RWPE1 (cell line): Measurements from ENCODE around the gene KRCC1.

Source experiments
- CTCF ChIA-PET: fragments of 350-600 bp; sonication (Branson Sonifier 250); formaldehyde crosslinking; extraction: SDS; loops from one replicate; lab custom pipeline; 2021; lab: Yijun Ruan, JAX
- POLR2A ChIA-PET: fragments of 400-600 bp; formaldehyde crosslinking; extraction: SDS; loops from one replicate; lab custom pipeline; 2020; ENCODE audit warnings: antibody characterized with exemption; ENCODE audit not compliant: low non-redundant PET; lab: Yijun Ruan, JAX
- DNase-seq: peaks from one replicate; pipeline ENCODE4 v3.0.0; 2012; ENCODE audit warnings: low spot score
- H3K27ac ChIP-seq: fragments of 450-650 bp; 2 replicates; pipeline ENCODE4 v1.5.1; 2017
- TF ChIP-seq, protein P1 (sequence below): fragments of 450-650 bp; conservative IDR thresholded peaks from 2 replicates; pipeline ENCODE4 v1.5.1; 2017; ENCODE audit warnings: low read depth, mild to moderate bottlenecking

KRCC1 gene

DNA sequence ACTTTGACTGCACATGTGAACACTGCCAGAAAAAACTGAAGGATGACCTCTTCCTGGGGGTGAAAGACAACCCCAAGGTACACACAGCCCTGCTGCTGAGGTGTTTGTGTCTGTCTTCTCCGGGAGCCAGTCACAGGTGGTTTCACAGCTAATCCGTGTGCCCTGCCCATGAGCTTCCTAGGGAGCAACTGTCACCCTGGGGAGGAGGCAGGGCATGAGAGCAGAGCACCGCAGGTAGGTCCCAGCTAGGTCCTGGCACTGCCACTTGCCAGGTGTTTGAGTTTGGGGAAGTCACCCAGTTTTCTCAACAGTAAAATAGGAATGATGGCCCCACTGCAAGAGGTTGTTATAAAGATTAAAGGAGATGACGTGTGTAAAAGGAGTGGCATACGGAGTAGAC, 41.1 kb upstream of the KRCC1 start:
- TF ChIP-seq, protein P1, sequence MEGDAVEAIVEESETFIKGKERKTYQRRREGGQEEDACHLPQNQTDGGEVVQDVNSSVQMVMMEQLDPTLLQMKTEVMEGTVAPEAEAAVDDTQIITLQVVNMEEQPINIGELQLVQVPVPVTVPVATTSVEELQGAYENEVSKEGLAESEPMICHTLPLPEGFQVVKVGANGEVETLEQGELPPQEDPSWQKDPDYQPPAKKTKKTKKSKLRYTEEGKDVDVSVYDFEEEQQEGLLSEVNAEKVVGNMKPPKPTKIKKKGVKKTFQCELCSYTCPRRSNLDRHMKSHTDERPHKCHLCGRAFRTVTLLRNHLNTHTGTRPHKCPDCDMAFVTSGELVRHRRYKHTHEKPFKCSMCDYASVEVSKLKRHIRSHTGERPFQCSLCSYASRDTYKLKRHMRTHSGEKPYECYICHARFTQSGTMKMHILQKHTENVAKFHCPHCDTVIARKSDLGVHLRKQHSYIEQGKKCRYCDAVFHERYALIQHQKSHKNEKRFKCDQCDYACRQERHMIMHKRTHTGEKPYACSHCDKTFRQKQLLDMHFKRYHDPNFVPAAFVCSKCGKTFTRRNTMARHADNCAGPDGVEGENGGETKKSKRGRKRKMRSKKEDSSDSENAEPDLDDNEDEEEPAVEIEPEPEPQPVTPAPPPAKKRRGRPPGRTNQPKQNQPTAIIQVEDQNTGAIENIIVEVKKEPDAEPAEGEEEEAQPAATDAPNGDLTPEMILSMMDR, result no peak
- POLR2A ChIA-PET, result no interaction called here
- H3K27ac ChIP-seq, result no peak overlapping the region
- CTCF ChIA-PET, result no interaction called here
- DNase-seq, result no peak

DNA sequence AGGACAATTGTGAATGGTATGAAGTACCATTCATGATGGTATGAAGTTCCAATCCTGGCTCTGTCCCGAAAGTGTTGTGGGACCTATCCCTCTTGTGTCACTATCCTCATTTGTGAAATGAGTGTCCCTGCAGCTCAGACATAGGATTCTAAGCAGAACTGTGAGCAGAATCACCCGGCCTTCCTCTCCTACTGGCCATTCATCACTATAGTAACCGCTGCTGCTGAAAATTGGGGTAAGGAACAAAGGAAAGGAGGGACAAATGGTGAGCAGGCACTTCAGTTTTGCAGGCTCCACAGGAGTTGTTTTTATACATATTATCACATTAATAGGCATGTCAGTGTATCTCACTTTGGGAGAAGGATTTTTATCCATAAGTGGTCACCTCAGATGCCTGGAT, 39.4 kb upstream of the KRCC1 start:
- CTCF ChIA-PET, result no interaction called here
- H3K27ac ChIP-seq, result no peak overlapping the region
- POLR2A ChIA-PET, result no interaction called here
- TF ChIP-seq, protein P1, result no peak
- DNase-seq, result no peak

DNA sequence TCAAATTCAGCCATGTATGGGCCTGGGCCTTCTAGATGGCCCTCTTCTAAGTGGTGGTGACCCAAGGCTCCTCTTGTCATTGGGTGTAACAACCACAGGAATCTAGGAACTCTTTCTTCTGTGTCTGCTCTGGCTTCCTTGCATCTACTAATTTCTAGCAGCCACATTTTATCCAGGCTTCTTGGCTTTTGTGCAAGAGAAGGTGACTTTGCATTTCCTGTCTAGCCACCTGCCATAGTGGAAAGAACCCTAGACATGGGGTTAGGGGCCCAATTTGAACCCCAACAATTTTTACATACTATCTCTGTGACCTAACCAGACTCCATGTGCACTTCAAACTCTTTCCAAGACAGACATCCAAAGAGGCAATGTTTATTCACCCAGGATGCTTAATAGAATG, 37.2 kb upstream of the KRCC1 start:
- ChIA-PET CTCF (no interaction called here), POLR2A (no interaction called here)
- no peak for DNase-seq
- no peak overlapping the region for H3K27ac ChIP-seq
- TF ChIP-seq, protein P1, result no peak

DNA sequence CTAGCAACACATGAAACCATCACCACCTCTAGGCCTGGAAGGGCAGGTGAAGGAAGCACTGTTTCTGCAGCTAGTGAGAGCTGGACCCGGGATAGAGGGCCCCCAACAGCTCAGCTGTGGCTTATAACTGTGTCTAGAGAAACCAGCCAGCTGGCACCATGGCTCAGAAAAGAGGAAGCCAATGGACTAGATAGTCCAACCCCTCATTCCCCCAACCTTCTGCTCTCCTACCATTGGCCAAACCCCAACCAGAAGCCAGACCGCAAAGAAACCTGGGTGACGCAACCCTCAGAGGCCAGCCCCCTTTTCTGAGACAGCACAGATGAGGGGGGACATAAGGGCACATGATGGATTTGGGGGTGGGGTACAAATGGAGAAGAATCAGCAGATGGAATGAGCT, 36.4 kb upstream of the KRCC1 start:
- no peak overlapping the region for H3K27ac ChIP-seq
- ChIA-PET POLR2A (no interaction called here), CTCF (no interaction called here)
- TF ChIP-seq, protein P1, result no peak
- no peak for DNase-seq

DNA sequence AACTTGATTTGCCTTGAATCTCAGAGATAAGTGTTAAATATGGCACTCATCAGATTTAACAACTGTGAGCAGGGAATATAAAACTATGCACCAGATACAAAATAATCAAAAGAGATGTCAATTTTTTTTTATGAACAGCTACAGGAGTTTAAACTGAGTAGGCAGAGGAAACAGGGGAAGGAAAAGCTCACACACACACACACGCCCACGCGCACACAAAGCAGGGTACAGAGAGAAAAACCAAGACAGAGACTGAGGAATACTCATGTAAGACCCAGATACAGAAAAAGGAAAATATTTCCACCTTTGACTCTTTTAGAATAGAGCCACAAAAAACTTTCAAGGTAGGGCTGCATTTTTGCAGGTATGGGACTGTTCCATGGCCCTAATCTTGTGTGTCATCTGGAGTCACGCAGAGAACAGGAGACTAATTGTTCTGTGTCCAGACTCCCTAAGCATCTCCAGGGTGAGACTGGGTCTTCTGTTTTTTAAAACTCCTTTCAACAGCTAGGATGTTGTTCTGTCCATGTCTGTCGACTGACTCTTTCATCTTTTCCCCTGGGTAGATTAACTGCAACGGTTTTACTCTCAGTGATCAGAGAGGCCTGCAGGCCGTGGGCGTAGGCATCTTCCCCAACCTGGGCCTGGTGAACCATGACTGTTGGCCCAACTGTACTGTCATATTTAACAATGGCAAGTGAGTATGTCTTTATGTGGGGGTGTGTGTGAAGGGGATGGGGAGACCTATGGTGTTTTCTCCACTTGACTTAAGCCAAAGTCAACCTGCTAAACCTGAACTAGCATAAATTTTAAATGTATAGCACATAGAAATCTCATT, 35.1 kb upstream of the KRCC1 start:
- H3K27ac ChIP-seq, result no peak overlapping the region
- TF ChIP-seq, protein P1, result no peak
- ChIA-PET POLR2A (no interaction called here), CTCF (interaction anchor here (1.1 kb wide), 1 partner anchor 30 kb away, joined by 7 read pairs; no protein-coding TSS in a partner anchor)
- no peak for DNase-seq

DNA sequence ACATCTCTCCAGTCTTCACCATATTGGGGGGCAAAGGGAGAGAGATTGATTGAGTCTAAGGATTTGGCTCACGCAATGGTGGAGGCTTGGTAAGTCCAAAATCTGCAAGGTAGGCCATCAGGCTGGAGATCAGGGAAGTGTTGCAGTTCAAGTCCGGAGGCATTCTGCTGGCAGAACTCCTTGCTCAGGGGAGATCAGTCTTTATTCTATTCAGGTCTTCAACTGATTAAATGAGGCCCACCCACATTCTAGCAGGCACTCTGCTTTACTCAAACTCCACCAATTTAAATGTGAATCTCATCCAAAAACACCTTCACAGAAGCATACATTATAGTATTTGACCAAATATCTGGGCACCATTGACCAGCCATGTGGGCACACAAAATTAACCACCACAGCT, 33.4 kb upstream of the KRCC1 start:
- no peak for DNase-seq
- TF ChIP-seq, protein P1, result no peak
- H3K27ac ChIP-seq, result no peak overlapping the region
- ChIA-PET POLR2A (no interaction called here), CTCF (interaction anchor here (1.1 kb wide), 1 partner anchor 29 kb away, joined by 7 read pairs; no protein-coding TSS in a partner anchor)
